Measurements from ENCODE around the gene GABRB2. TPM values are rescaled to one million over a fixed set of nuclear protein-coding genes. Genes with fewer than 3 reads are reported as not detected.
A peak's percentile ranks its signal among the peaks of the same experiment; 100 is the strongest.

The GABRB2 gene
- total and polyA plus RNA-seq, 2 experiments from 2014 or later, result 0.11 to 0.94 TPM

DNA sequence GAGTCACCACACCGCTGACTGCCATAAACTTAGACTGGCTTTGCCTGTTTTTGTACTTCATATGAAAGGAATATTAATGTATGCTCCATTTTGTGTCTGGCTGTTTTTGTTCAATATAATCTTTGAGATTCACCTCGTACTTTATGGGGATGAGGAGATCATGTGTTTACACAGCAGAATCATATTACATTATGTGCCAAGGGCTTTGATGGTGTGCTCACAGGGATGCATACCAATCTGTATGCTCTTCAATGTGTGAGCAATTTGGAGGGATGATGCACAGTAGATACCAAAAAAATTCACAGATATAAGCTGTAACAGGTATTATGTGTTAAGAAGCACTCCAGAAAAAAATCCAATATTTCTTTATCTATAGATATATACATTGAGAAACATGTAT lies 113.7 kb downstream of the GABRB2 start (continued):
- TF ChIP-seq, protein P1, sequence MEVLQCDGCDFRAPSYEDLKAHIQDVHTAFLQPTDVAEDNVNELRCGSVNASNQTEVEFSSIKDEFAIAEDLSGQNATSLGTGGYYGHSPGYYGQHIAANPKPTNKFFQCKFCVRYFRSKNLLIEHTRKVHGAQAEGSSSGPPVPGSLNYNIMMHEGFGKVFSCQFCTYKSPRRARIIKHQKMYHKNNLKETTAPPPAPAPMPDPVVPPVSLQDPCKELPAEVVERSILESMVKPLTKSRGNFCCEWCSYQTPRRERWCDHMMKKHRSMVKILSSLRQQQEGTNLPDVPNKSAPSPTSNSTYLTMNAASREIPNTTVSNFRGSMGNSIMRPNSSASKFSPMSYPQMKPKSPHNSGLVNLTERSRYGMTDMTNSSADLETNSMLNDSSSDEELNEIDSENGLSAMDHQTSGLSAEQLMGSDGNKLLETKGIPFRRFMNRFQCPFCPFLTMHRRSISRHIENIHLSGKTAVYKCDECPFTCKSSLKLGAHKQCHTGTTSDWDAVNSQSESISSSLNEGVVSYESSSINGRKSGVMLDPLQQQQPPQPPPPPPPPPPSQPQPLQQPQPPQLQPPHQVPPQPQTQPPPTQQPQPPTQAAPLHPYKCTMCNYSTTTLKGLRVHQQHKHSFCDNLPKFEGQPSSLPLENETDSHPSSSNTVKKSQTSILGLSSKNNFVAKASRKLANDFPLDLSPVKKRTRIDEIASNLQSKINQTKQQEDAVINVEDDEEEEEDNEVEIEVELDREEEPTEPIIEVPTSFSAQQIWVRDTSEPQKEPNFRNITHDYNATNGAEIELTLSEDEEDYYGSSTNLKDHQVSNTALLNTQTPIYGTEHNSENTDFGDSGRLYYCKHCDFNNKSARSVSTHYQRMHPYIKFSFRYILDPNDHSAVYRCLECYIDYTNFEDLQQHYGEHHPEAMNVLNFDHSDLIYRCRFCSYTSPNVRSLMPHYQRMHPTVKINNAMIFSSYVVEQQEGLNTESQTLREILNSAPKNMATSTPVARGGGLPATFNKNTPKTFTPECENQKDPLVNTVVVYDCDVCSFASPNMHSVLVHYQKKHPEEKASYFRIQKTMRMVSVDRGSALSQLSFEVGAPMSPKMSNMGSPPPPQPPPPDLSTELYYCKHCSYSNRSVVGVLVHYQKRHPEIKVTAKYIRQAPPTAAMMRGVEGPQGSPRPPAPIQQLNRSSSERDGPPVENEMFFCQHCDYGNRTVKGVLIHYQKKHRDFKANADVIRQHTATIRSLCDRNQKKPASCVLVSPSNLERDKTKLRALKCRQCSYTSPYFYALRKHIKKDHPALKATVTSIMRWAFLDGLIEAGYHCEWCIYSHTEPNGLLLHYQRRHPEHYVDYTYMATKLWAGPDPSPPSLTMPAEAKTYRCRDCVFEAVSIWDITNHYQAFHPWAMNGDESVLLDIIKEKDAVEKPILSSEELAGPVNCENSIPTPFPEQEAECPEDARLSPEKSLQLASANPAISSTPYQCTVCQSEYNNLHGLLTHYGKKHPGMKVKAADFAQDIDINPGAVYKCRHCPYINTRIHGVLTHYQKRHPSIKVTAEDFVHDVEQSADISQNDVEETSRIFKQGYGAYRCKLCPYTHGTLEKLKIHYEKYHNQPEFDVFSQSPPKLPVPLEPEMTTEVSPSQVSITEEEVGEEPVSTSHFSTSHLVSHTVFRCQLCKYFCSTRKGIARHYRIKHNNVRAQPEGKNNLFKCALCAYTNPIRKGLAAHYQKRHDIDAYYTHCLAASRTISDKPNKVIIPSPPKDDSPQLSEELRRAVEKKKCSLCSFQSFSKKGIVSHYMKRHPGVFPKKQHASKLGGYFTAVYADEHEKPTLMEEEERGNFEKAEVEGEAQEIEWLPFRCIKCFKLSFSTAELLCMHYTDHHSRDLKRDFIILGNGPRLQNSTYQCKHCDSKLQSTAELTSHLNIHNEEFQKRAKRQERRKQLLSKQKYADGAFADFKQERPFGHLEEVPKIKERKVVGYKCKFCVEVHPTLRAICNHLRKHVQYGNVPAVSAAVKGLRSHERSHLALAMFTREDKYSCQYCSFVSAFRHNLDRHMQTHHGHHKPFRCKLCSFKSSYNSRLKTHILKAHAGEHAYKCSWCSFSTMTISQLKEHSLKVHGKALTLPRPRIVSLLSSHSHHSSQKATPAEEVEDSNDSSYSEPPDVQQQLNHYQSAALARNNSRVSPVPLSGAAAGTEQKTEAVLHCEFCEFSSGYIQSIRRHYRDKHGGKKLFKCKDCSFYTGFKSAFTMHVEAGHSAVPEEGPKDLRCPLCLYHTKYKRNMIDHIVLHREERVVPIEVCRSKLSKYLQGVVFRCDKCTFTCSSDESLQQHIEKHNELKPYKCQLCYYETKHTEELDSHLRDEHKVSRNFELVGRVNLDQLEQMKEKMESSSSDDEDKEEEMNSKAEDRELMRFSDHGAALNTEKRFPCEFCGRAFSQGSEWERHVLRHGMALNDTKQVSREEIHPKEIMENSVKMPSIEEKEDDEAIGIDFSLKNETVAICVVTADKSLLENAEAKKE (CRISPR knock-in tag; IDR thresholded peaks at IDR 0.05), result no peak
- TF ChIP-seq CREB1 (CRISPR knock-in tag; IDR thresholded peaks at IDR 0.05; ENCODE audit: low read depth), result no peak
- TF ChIP-seq NANOG (IDR thresholded peaks at IDR 0.05; ENCODE audit: borderline replicate concordance), result no peak
- no peak for TF ChIP-seq CTCF (conservative IDR thresholded peaks at IDR 0.05; ENCODE audit: low read depth in 2 of 2)
- TF ChIP-seq EZH2phosphoT487 (IDR thresholded peaks at IDR 0.05; ENCODE audit: unreplicated experiment), result no peak
- TF ChIP-seq ZNF114 (CRISPR knock-in tag; IDR thresholded peaks at IDR 0.05), result no peak
- TF ChIP-seq EZH2 (IDR thresholded peaks at IDR 0.05; ENCODE audit: low read depth, unreplicated experiment), result no peak

- no peak overlapping the region for H3K27ac Mint-ChIP-seq
- Histone ChIP-seq H2AFZ (no peak overlapping the region), H3F3A (replicated peaks; ENCODE audit: low read depth) (no peaks in the 10 kb centered on the region), H3K4me2 (no peak overlapping the region; the same call in 1 of the 2 replicates), H3K27ac (ENCODE audit: low read depth) (no peak overlapping the region), H3K36me3 (ENCODE audit: insufficient read depth) (no peaks in the 10 kb centered on the region), H3K4me1 (ENCODE audit: insufficient read depth) (peaks cover 5% of the 10 kb centered on the region; the same call in 1 of the 2 replicates), H4K20me1 (replicated peaks; ENCODE audit: insufficient read depth) (no peaks in the 10 kb centered on the region), H3K4me3 (no peak overlapping the region), H3K9me2 (ENCODE audit: insufficient read depth) (no peaks in the 10 kb centered on the region), H3K79me2 (replicated peaks; ENCODE audit: insufficient read depth) (no peaks in the 10 kb centered on the region), H3K27me3 (ENCODE audit: insufficient read depth) (no peaks in the 10 kb centered on the region)
- ATAC-seq, result peak; percentile 91
- H3K9me3 Mint-ChIP-seq, result no peaks in the 10 kb centered on the region
- no peaks in the 10 kb centered on the region for H3K36me3 Mint-ChIP-seq (ENCODE audit: low read depth)
- H3K4me3 Mint-ChIP-seq, result no peak overlapping the region
- peak; percentile 51 for DNase-seq (ENCODE audit: low spot score)
- no peaks in the 10 kb centered on the region for H3K27me3 Mint-ChIP-seq (ENCODE audit: insufficient read depth, low read depth, poor library complexity)
- H3K4me1 Mint-ChIP-seq, result peaks cover 20% of the 10 kb centered on the region
- TF ChIP-seq POLR2AphosphoS5 (IDR thresholded peaks at IDR 0.05; ENCODE audit: low read depth) (no peak), JUNB (IDR thresholded peaks at IDR 0.05; ENCODE audit: unreplicated experiment) (no peak), CTCF (conservative IDR thresholded peaks at IDR 0.05; ENCODE audit: low read depth in 2 of 2) (no peak)
Observed at GRCh38 chr5:161431963-161432362, 114.6 kb downstream of the GABRB2 start.

Data from GM23338 (cell line).